ENCODE results near the gene S100A7A. TPM values are rescaled to one million over a fixed set of nuclear protein-coding genes. Genes with fewer than 3 reads are reported as not detected.

The S100A7A gene
- polyA plus RNA-seq, 1 of the 3 experiments (the other 2 are of a cell fraction), result not detected

GRCh38 chr1:153441238-153441755 is 25.0 kb downstream of the S100A7A start:
- H3K79me2 ChIP-seq (ENCODE audit: insufficient read depth), result no peaks in the 10 kb centered on the region
- no peak for DNase-seq
- H3K9me2 ChIP-seq, result no peaks in the 10 kb centered on the region
- CTCF ChIA-PET, result interaction anchor here (0.7 to 1.0 kb wide), 2 partner anchors 22 kb away, joined by 4 read pairs; no protein-coding TSS in a partner anchor
- H3K36me3 ChIP-seq (replicated peaks in 1 of 2; ENCODE audit: control insufficient read depth in 1 of 2, insufficient read depth in 2 of 2, low read length in 1 of 2), result no peaks in the 10 kb centered on the region
- H3F3A ChIP-seq (replicated peaks; ENCODE audit: insufficient read depth), result no peaks in the 10 kb centered on the region
- H3K27me3 ChIP-seq (ENCODE audit: insufficient read depth), result peaks cover 17% of the 10 kb centered on the region; the same call in 1 of the 2 replicates
- no peak overlapping the region for H3K4me3 ChIP-seq (ENCODE audit: low read depth in 2 of 2, low read length in 1 of 2)
- H3K4me1 ChIP-seq (ENCODE audit: control insufficient read depth in 1 of 2, insufficient read depth in 2 of 2, low read depth in 1 of 2, low read length in 1 of 2), result no peaks in the 10 kb centered on the region
- 4% methylated on average over 9 of the region's 9 CpGs for WGBS (ENCODE audit: low lambda C conversion rate)
- POLR2A ChIA-PET, result no interaction called here
- H2AFZ ChIP-seq (ENCODE audit: low read depth), result no peak overlapping the region
- no peaks in the 10 kb centered on the region for H3K9me3 ChIP-seq
- no peak overlapping the region for H3K9ac ChIP-seq
- H3K4me2 ChIP-seq, result no peak overlapping the region
- H3K27ac ChIP-seq (ENCODE audit: low read depth in 2 of 2, low read length in 1 of 2), result no peak overlapping the region
- TF ChIP-seq USF1 (IDR thresholded peaks at IDR 0.05; ENCODE audit: borderline replicate concordance, low read depth) (no peak), SIN3A (IDR thresholded peaks at IDR 0.05; ENCODE audit: borderline replicate concordance, low read depth, low read length) (no peak), ZBTB33 (IDR thresholded peaks at IDR 0.05; ENCODE audit: borderline replicate concordance, low read depth) (no peak), EP300 (IDR thresholded peaks at IDR 0.05; ENCODE audit: borderline replicate concordance in 1 of 2, low read depth in 1 of 2, low read length in 1 of 2) (no peak), IRF3 (IDR thresholded peaks at IDR 0.05; ENCODE audit: low read depth, low read length) (no peak)
- H4K20me1 ChIP-seq (ENCODE audit: insufficient read depth), result no peaks in the 10 kb centered on the region

GRCh38 chr1:153443486-153443885 is 27.2 kb downstream of the S100A7A start:
- peaks cover 17% of the 10 kb centered on the region; the same call in 1 of the 2 replicates for H3K27me3 ChIP-seq (ENCODE audit: insufficient read depth)
- no peaks in the 10 kb centered on the region for H4K20me1 ChIP-seq (ENCODE audit: insufficient read depth)
- no peak overlapping the region for H3K27ac ChIP-seq (ENCODE audit: low read depth in 2 of 2, low read length in 1 of 2)
- no peaks in the 10 kb centered on the region for H3K9me2 ChIP-seq
- no peaks in the 10 kb centered on the region for H3K9me3 ChIP-seq
- no peaks in the 10 kb centered on the region for H3K4me1 ChIP-seq (ENCODE audit: control insufficient read depth in 1 of 2, insufficient read depth in 2 of 2, low read depth in 1 of 2, low read length in 1 of 2)
- no peak overlapping the region for H2AFZ ChIP-seq (ENCODE audit: low read depth)
- no peak overlapping the region for H3K9ac ChIP-seq
- no peak for TF ChIP-seq MEF2A (IDR thresholded peaks at IDR 0.05; ENCODE audit: borderline replicate concordance, low read depth)
- TF ChIP-seq SMC3 (IDR thresholded peaks at IDR 0.05; ENCODE audit: low read depth, low read length), result no peak
- no peak for TF ChIP-seq NFIC (IDR thresholded peaks at IDR 0.05; ENCODE audit: borderline replicate concordance)
- TF ChIP-seq ZBTB33 (IDR thresholded peaks at IDR 0.05; ENCODE audit: borderline replicate concordance, low read depth), result no peak
- TF ChIP-seq IRF3 (IDR thresholded peaks at IDR 0.05; ENCODE audit: low read depth, low read length), result no peak
- no peak for TF ChIP-seq RAD21 (IDR thresholded peaks at IDR 0.05; ENCODE audit: low read length)
- TF ChIP-seq FOXM1 (IDR thresholded peaks at IDR 0.05; ENCODE audit: low read depth), result no peak
- no peak for TF ChIP-seq REST (IDR thresholded peaks at IDR 0.05; ENCODE audit: low read depth, low read length)
- no peak for TF ChIP-seq ELF1 (IDR thresholded peaks at IDR 0.05)
- TF ChIP-seq TAF1 (IDR thresholded peaks at IDR 0.05; ENCODE audit: borderline replicate concordance, low read depth, low read length), result no peak
- no peak for TF ChIP-seq MAX (IDR thresholded peaks at IDR 0.05; ENCODE audit: low read depth)
- H3K4me3 ChIP-seq (ENCODE audit: low read depth in 2 of 2, low read length in 1 of 2), result no peak overlapping the region
- ChIA-PET POLR2A (no interaction called here), CTCF (no interaction called here)
- H3K36me3 ChIP-seq (replicated peaks in 1 of 2; ENCODE audit: control insufficient read depth in 1 of 2, insufficient read depth in 2 of 2, low read length in 1 of 2), result no peaks in the 10 kb centered on the region
- no peak for DNase-seq
- no peak overlapping the region for H3K4me2 ChIP-seq
- H3F3A ChIP-seq (replicated peaks; ENCODE audit: insufficient read depth), result peaks cover 4% of the 10 kb centered on the region
- 0% methylated on average over 4 of the region's 4 CpGs for WGBS (ENCODE audit: low lambda C conversion rate)
- no peaks in the 10 kb centered on the region for H3K79me2 ChIP-seq (ENCODE audit: insufficient read depth)
